AG04450 (cell line): Measurements from ENCODE around the gene ECE2. TPM values are rescaled to one million over a fixed set of nuclear protein-coding genes. Genes with fewer than 3 reads are reported as not detected.

Source experiments
- CTCF ChIA-PET: fragments of 300-600, 350-600 bp; formaldehyde crosslinking; extraction: SDS; loops from one replicate; lab custom pipeline; 2022; ENCODE audit warnings: antibody characterized with exemption, inconsistent platforms; lab: Charles Lee
- POLR2A ChIA-PET: fragments of 350-600 bp; formaldehyde crosslinking; extraction: SDS; loops from one replicate; lab custom pipeline; 2021; ENCODE audit warnings: antibody characterized with exemption, inconsistent platforms; lab: Yijun Ruan, JAX
- DNase-seq: peaks from one replicate; pipeline ENCODE4 v3.0.0-alpha.2; 2011; ENCODE audit warnings: low read depth, low spot score
- H3K27ac ChIP-seq: one replicate; pipeline ENCODE4 v1.5.1; 2012; ENCODE audit warnings: low read depth, low read length, control low read depth
- H3K27me3 ChIP-seq: one replicate; pipeline ENCODE4 v1.6.0; 2012; ENCODE audit warnings: low read length; ENCODE audit not compliant: control insufficient read depth, insufficient read depth
- H3K4me3 ChIP-seq: 2 replicates; pipeline ENCODE4 v1.5.1; 2011; ENCODE audit warnings: mild to moderate bottlenecking, low read depth, low read length, control low read depth
- H3K9me3 ChIP-seq: 2 replicates; pipeline ENCODE4 v1.5.1; 2012; ENCODE audit warnings: low read length; ENCODE audit not compliant: control insufficient read depth, insufficient read depth
- polyA plus RNA-seq: library from polyadenylated mRNA; depleted of rRNA; stranded (reverse); fragments of >200 nt; gene quantifications from 2 replicates; pipeline ENCODE4 v1.2.3, GENCODE V29; 2011
- TF ChIP-seq, protein P1 (sequence below): IDR thresholded peaks from 2 replicates; pipeline ENCODE4 v1.5.1; 2011; ENCODE audit warnings: low read depth, low read length, control low read depth, inconsistent platforms

Gene ECE2
- polyA plus RNA-seq, 1 experiment: not detected

DNA sequence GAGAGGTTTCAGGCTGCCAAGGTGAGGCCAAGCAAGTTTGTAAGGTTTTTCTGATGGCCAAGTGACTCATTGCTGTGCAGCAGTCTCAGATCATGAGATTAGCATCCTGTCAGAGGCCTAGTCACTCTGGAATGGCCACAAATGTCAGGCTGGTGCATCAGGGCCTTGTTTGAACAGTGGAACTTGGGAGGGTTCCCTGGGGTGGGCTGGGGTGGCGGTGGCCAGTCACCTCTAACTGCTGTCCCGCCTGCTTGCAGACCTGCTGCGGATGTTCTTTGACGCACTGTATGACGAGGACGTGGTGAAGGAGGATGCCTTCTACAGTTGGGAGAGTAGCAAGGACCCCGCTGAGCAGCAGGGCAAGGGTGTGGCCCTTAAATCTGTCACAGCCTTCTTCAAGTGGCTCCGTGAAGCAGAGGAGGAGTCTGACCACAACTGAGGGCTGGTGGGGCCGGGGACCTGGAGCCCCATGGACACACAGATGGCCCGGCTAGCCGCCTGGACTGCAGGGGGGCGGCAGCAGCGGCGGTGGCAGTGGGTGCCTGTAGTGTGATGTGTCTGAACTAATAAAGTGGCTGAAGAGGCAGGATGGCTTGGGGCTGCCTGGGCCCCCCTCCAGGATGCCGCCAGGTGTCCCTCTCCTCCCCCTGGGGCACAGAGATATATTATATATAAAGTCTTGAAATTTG lies 58.8 kb downstream of the ECE2 start:
- ChIA-PET POLR2A (interaction anchor here (1.0 kb wide), 1 partner anchor 14 kb away, joined by 3 read pairs; no protein-coding TSS in a partner anchor), CTCF (no interaction called here)
- DNase-seq: no peak

DNA sequence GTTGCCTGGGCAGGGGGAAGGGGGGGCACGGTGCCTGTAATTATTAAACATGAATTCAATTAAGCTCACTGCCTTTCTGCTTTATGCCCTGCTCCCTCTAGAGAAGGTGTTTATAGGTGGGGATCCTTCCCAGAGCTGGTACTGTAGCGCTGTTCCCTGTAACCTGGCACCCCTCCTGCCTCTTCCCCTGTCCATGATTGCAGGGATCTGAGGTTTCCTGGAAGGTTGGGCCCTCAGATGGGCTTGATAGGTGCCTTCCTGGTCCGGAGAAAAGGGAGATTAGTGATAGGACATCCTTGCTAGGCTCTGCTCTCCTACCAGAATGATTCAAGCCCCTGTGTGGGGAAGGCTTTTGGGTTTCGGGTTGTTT lies 59.5 kb downstream of the ECE2 start:
- ChIA-PET POLR2A (interaction anchor here (0.6 to 0.7 kb wide), 2 partner anchors 15 to 22 kb away, joined by 3 read pairs; no protein-coding TSS in a partner anchor), CTCF (no interaction called here)
- Histone ChIP-seq H3K4me3 (peak overlapping the region; percentile 69), H3K27me3 (no peaks in the 10 kb centered on the region), H3K9me3 (no peaks in the 10 kb centered on the region; the same call in 1 of the 2 replicates), H3K27ac (peak overlapping the region; percentile 92)
- TF ChIP-seq, protein P1, sequence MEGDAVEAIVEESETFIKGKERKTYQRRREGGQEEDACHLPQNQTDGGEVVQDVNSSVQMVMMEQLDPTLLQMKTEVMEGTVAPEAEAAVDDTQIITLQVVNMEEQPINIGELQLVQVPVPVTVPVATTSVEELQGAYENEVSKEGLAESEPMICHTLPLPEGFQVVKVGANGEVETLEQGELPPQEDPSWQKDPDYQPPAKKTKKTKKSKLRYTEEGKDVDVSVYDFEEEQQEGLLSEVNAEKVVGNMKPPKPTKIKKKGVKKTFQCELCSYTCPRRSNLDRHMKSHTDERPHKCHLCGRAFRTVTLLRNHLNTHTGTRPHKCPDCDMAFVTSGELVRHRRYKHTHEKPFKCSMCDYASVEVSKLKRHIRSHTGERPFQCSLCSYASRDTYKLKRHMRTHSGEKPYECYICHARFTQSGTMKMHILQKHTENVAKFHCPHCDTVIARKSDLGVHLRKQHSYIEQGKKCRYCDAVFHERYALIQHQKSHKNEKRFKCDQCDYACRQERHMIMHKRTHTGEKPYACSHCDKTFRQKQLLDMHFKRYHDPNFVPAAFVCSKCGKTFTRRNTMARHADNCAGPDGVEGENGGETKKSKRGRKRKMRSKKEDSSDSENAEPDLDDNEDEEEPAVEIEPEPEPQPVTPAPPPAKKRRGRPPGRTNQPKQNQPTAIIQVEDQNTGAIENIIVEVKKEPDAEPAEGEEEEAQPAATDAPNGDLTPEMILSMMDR: no peak
- no peak for DNase-seq

More for the DNA sequence above, 58.8 kb downstream of the ECE2 start:
- H3K9me3 ChIP-seq: no peaks in the 10 kb centered on the region; the same call in 1 of the 2 replicates
- TF ChIP-seq, protein P1: no peak
- no peaks in the 10 kb centered on the region for H3K27me3 ChIP-seq
- no peak overlapping the region for H3K4me3 ChIP-seq
- H3K27ac ChIP-seq: peak overlapping the region; percentile 92

DNA sequence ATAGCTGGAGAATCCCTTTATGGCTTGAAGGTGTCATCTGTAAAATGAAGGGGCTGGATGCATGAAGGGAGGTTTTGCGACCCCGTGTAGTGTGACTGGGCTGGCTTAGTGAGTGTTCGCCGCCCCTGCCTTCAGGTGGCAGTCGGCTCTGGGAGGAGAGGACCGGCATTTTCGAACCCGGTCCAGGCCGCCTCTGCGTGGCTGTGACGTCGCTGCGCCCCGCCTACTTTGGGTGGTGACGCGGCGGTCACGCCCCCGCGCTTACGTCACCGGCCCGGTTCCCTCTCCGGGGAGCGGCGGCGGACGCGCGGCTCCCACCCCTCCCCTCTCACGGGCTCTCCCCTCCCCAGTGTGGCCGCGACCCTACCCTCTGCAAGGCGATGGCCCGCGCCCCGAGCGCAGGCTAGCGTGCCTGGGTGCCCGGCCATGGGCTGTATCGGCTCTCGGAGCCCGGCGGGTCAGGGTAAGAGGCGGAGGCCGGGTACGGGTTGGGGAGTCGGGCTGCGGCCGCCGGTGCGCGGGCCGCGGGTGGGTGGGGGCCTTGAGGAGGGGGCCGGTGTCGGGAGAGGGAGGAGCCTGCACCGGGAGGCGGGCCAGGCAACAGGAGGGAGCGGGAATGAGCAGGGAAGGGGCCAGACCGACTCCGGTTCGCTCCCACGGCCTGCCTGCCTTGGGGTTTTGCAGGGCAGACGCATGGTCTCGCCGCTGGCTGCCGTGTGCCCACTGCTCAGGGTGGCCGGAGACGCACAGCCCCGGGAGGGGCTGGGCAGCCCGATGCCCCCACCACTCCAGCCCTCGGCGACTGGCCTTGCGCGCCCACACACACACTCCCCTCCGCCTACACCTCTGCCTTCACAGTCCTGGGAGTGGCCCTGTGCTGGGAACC lies 60.1 kb downstream of the ECE2 start:
- ChIA-PET CTCF (no interaction called here), POLR2A (interaction anchor here (0.6 to 1.2 kb wide), 3 partner anchors 9 to 22 kb away, joined by 3 read pairs; no protein-coding TSS in a partner anchor)
- H3K9me3 ChIP-seq: no peaks in the 10 kb centered on the region; the same call in 1 of the 2 replicates
- H3K27ac ChIP-seq: peak overlapping the region; percentile 92
- TF ChIP-seq, protein P1: no peak
- H3K4me3 ChIP-seq: peak overlapping the region; percentile 69
- no peak for DNase-seq
- no peaks in the 10 kb centered on the region for H3K27me3 ChIP-seq

DNA sequence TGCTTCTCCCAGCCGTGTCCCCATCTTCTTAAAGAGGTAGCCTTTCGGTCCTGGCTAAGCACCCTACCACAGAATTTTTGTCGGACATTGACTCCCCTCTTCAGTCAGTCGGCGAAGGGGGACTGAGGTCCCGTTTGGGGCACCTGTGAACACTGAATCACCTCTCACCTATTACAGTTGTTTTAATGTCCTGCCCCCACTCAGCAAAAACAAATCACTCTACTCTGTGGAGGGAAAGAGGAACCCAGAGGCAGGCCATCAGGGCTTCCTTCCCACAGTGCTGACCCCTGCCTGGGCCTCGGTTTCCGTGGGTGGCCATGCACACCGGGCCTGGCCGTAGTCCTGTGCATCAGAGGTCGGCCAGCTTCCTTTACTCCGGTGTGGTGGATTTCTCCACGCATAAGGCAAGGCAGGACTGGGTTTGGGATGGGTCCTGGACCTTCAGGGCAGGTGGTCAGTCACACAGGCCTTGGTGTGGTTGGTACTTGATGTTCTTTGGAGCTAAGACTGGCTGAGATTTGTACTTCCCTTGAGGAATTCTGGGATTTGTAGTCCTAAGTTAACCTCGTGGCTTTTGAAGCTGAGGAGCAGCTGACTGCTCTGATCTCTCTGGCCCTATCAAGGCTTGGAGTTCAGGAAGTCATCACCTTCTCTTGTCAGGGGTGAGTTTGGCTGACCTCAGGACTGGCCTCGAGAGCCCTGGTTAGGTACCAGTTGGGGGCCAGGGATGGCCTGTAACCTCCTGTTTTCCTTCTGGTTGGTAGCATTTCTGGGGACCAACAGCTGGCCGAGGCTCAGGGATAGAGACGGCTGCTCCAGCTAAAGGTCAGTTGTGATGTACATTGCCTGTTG lies 61.0 kb downstream of the ECE2 start:
- TF ChIP-seq, protein P1: no peak
- H3K27me3 ChIP-seq: no peaks in the 10 kb centered on the region
- H3K9me3 ChIP-seq: no peaks in the 10 kb centered on the region; the same call in 1 of the 2 replicates
- DNase-seq: no peak
- H3K4me3 ChIP-seq: peak overlapping the region; percentile 69
- CTCF ChIA-PET: no interaction called here
- POLR2A ChIA-PET: interaction anchor here (1.2 to 1.5 kb wide), 4 partner anchors 9 to 21 kb away, joined by 3 to 10 read pairs (median 4); no protein-coding TSS in a partner anchor
- peak overlapping the region; percentile 92 for H3K27ac ChIP-seq
